GM23338 (cell line): ENCODE data around the gene NECTIN2.

ENCODE experiments used
- EZH2 ChIP-seq: fragments of 200-600 bp; sonication (generic); IDR thresholded peaks from one replicate; pipeline ENCODE4 v1.8.0; 2017; ENCODE audit warnings: antibody characterized with exemption, mild to moderate bottlenecking, low read depth; ENCODE audit not compliant: unreplicated experiment
- EZH2phosphoT487 ChIP-seq: fragments of 200-600 bp; sonication (generic); IDR thresholded peaks from one replicate; pipeline ENCODE4 v1.8.1; 2018; ENCODE audit warnings: antibody characterized with exemption; ENCODE audit not compliant: unreplicated experiment
- POLR2AphosphoS5 ChIP-seq: IDR thresholded peaks from 2 replicates; pipeline ENCODE4 v1.6.1; 2016; ENCODE audit warnings: antibody characterized with exemption, low read depth
- STAT1 ChIP-seq: IDR thresholded peaks from one replicate; pipeline ENCODE4 v1.6.1; 2016; ENCODE audit warnings: antibody characterized with exemption; ENCODE audit not compliant: unreplicated experiment
- ZNF114 ChIP-seq: fragments of 250-450 bp; sonication (Bioruptor Pico); IDR thresholded peaks from 2 replicates; pipeline ENCODE4 v1.5.0; 2020; ENCODE audit warnings: mild to moderate bottlenecking, moderate library complexity
- TF ChIP-seq, protein P1 (sequence below), 2 experiments: fragments of 200-600 bp in 1 of 2; sonication (generic) in 1 of 2; conservative IDR thresholded peaks; 2 replicates each; pipeline versions ENCODE4 v1.5.1 to v1.6.1; 2016 to 2017; ENCODE audit warnings: antibody characterized with exemption in 2 of 2, low read depth in 2 of 2, mild to moderate bottlenecking in 2 of 2, moderate library complexity in 1 of 2

DNA sequence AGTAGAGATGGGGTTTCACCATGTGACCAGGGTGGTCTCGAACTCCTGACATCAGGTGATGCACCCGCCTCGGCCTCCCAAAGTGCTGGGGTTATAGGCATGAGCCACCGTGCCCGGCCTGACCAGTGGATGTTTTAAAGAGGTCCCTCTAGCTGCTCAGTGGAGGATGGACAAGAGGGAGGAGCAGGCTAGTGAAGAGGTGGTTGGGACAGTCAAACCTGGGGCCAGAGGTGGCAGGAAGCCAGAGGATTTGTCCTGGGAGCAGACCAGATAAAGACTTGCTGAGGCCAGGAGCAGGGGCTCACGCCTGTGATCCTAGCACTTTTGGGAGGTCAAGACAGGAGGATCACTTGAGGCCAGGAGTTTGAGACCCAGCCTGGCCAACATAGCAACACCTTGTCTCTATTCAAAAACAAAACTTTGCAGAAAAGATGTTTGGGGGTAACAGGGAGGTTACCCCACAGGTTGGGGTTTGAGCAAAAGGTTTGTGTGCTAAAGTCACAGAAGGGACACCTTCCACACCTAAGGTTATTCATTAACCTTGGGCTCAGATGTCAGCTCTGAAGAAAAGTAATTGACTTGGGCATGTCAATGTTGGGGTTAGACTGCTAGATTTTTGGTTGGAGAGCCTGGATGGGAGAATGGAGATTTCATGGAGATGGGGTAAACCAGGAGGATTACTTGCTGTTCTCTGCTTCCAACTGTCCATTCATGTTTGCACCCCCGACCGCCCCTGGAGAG, 28.2 kb upstream of the NECTIN2 start:
- TF ChIP-seq EZH2 = no peak
- no peak for TF ChIP-seq ZNF114
- no peak for TF ChIP-seq POLR2AphosphoS5
- TF ChIP-seq, protein P1, sequence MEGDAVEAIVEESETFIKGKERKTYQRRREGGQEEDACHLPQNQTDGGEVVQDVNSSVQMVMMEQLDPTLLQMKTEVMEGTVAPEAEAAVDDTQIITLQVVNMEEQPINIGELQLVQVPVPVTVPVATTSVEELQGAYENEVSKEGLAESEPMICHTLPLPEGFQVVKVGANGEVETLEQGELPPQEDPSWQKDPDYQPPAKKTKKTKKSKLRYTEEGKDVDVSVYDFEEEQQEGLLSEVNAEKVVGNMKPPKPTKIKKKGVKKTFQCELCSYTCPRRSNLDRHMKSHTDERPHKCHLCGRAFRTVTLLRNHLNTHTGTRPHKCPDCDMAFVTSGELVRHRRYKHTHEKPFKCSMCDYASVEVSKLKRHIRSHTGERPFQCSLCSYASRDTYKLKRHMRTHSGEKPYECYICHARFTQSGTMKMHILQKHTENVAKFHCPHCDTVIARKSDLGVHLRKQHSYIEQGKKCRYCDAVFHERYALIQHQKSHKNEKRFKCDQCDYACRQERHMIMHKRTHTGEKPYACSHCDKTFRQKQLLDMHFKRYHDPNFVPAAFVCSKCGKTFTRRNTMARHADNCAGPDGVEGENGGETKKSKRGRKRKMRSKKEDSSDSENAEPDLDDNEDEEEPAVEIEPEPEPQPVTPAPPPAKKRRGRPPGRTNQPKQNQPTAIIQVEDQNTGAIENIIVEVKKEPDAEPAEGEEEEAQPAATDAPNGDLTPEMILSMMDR (conservative IDR thresholded peaks at IDR 0.05; ENCODE audit: low read depth in 2 of 2) = no peak
- TF ChIP-seq STAT1 = no peak
- no peak for TF ChIP-seq EZH2phosphoT487
